GM19023 (cell line): ENCODE data around the gene NUDT3.
"Not testable (repeated sequence)": the region's sequence is repeated elsewhere in the genome, so short reads cannot be mapped to it uniquely, and the experiment has no call there.

Source experiments
- ATAC-seq: cut with Tn5 transposase; IDR thresholded peaks from one replicate; pipeline ENCODE4 v1.9.1; 2021; ENCODE audit warnings: mild to moderate bottlenecking, moderate library complexity; ENCODE audit not compliant: unreplicated experiment

NUDT3 gene

DNA sequence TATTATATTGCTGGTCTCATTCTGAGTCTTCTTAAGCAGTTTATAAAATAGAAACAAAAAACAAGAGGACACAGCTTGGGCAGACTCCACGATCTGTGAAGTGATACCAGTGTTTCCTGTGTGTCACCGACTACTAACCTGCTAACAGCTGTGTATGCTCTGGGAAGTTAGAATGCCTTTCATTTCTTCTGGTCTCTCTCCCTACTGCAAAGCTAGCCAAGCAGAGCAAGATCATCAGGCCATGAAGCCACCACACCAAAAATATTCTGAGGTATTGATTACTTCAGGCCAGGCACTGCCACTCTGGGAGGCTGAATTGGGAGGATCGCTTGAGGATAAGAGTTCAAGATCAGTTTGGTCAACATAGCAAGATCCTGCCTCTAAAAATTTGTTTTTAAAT is 96.7 kb downstream of the NUDT3 start:
- ATAC-seq, result peak; percentile 77

DNA sequence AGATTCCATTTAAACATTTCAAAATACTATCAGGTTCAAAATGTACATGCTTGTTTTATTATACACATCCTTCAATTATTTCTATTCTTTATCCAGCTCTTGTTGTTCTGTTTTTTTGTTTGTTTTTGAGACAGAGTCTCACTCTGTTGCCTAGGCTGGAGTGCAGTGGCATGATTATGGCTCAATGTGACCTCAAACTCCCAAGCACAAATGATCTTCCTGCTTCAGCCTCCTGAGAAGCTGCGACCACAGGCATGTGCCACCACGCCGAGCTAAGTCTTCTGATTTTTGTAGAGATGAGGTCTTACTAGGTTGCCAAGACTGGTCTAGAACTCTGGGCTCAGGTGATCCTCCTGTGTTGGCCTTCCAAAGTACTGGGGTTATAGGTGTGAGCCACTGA is 99.5 kb downstream of the NUDT3 start:
- no peak for ATAC-seq

DNA sequence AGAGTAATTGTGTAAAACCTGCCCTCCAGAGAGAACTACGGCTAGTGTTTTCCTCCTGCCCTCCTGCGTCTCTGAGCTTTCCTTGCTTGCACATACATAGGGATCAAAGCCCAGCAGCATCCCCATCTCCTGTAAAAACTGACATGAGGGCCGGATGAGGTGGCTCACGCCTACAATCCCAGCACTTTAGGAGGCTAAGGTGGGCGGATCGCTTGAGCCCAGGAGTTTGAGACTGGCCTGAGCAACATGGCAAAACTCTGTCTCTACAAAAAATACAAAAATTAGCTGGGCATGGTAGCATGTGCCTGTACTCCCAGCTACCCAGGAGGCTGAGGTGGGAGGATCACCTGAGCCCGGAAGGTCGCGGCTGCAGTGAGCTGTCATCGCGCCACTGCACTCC is 103.3 kb downstream of the NUDT3 start:
- ATAC-seq, result no peak

DNA sequence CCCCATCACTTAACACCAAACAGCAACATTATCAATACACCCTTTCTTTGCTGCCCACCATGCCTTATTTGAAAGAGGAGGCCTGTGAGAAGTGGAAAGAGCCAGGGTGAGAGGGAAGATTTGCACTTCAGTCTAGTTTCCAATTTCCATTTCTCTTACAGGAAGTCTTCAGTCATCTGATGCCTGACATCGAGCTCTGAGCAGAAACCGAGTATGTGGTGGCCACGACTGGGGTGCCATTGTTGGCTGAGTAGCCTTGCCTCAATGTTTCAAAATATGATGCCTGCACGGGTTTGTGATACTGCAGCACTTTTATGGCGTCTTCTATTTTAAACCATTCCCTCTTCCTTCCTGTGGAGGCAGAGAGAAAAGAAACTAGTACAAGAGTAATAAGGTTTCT is 103.9 kb downstream of the NUDT3 start:
- ATAC-seq, result no peak

DNA sequence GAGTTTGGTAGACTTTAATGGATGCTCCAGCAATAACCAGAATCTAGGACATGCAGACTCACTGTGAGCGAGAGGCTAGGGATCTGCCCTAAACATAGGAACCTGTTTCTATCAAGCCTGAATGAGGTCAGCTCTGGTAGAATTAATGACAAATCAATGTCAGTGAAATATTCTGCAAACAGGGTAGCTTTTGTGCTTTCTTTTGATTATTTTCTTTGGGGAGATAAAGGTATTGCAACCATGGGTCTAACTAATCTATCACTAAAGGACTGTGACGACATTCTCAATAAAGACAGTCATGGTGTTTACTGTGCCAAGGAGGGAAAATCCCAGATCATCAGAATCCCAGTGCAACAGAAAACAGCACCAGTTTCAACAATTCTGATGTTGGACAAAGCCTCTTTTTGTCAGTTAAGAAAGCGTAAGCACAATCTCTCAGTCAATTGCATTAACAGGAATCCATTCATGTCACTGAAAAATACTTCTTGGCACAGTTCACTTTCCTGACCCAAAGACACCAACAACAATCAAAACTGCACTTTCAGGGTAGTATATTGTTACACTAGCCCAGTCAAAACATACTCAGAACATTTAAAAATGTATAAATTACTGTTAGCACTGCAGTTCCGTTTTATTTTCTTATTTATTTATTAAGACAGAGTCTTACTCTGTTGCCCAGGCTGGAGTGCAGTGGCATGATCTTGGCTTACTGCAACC is 106.9 kb downstream of the NUDT3 start:
- no peak for ATAC-seq

DNA sequence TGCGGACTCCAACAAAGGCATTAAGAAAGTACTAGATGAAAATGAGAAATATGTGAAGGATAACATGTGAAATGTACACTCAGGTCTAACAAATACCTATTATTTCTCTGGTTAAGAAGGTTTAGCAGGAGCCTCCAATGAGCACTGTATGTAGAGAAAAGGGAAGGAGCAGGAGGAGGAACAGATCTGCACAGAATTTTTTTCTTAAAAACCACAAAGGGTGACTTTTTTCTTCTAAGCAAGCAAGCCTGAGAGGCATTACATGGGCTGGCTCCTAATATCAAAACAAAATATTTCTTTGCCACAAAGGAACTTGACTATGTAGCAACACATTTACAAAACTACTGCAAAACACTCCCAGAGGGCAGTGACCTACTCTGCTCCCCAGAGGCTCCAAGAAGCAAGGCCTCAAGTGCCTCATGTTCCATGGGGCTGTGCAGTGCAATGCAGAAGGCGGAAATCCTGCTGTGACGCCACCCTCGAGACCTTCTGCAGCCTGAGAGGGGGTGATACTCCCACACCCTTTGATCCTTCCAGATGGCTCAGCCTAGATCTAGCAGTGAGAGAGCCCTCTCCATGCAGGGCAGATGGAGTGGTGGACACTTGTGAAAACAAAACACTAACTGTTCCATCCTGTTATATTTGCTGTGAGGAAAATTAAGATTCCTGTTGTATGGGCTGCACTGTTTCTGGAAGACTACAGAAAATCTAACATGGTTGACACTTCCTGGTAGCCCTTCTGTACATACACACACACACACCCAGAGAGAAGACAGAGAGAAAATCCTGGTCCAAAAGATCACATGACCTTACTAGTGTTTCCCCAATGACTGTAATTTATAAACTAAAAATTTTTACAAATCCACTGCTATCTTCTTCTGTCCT is 107.7 kb downstream of the NUDT3 start:
- no peak for ATAC-seq

DNA sequence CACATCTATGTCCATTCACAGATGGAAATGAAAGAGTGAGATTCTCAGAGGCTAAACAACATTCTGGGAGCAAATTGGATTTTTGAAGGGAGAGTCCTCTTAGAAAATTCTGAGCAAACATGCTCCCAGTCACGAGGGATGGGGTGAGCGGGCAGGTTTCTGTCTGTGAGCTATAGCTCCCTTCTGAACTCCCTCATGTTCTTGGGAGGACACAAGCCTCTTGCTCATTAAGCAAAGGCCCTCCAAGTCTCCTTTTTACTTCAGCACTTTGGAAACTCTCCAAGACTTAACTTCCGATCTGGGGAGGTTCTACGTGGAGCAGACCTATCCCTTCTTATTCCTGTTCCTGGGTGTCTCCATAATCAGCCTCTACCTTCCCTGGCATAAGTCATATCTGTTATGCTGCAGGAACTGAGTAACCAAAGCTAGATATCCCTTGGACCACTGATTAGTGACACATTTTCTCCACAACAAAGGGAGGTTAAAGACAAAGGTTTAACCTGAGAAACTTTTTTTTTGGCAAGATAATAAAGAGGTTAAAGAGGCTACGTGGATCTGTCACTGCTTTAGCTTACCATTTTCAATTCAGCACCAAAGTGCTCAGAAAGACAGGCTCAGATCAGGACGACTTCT is 110.7 kb downstream of the NUDT3 start:
- no peak for ATAC-seq

DNA sequence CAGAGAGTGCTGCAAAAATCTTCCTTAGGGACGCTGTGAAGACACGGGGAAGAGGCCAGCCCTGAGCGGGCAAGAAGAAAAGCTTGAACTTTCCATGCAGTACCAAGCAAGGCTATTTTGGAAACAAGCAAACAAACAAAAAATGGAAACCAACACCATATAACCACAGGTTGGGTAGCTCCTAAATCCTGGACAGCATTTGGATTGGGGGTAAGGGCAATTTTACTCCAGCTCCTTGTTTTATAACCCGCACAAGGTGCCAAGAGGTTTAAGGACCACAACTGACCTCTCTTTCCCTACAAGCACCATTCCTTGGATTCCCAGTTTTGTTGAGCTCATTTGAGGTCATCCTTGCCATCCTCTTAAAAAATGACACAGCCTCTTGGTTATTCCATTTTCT is 112.3 kb downstream of the NUDT3 start:
- ATAC-seq, result no peak

DNA sequence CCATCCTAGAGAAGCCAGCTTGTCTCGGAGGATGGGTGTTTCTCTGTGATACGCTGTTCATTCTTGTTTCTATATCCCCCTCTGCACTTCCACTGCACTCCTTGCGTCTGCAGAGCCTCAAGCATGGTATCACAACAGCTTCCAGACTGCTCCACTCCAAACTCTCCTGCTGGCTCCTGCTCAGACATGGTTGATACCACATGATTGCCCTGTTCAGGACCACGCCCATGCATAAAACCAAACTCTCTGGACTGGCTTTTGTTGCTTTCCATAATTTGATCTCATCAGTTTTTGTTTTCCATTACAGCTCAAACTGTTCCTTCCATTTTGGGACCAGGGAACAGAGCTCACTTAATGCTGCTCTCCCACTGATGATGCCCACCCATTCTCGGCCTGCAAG is 113.6 kb downstream of the NUDT3 start:
- ATAC-seq, result no peak

DNA sequence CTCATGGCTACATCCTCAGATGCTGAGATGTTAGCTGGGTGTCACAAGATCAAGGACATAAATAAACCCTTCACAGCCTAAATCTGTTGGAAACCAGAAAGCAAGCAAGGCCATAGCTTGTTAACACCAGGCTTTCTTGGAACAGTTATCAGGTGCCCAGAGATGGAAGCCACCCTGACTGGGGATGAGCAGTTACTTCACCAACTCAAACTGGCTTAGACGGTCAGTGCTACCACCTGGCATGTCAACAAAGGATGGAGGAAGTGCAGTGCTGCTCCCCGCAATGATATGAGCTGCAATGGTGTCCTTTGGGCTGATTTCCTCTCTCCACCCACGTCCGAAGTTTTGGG is 114.7 kb downstream of the NUDT3 start:
- no peak for ATAC-seq

DNA sequence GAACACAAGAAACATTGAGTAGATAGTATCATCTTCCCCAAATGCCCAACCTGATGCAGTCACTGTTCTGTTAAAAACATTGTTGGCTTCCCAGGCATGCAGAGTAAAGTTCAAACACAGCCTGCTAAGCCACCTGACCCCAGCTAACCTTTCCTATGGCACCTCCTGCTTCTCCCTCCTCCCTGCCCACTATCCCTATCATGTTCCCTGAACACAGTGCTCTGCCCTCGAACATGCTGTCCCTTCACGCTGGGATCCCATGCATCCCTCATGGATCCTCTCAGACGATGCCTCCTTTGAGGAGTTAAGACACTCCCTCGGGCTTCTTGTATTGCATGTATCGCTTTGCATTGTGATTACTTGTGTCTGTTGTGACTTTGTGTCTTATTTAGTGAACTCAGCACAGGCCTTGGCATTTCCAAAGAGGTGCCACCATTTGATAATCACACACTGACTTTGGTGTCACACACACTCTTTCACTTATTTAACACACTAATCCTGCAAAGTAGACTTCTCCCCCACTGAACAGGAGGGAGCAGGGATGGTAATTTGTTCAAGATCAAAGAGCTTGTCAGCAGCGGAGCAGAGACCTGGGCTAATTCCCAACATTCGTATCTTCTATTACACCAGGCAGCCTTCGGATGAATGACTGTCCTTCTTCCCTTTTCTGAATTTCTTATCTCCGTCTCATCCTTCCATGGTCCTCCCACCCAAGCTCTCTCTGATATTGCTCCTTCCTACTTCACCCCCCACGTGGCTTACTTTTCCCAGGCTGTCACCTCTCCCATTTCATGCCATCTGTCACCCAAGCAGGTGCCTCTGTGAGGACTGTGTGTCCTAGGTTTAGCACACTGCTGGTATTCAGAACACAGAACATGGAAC is 115.3 kb downstream of the NUDT3 start:
- ATAC-seq, result no peak

DNA sequence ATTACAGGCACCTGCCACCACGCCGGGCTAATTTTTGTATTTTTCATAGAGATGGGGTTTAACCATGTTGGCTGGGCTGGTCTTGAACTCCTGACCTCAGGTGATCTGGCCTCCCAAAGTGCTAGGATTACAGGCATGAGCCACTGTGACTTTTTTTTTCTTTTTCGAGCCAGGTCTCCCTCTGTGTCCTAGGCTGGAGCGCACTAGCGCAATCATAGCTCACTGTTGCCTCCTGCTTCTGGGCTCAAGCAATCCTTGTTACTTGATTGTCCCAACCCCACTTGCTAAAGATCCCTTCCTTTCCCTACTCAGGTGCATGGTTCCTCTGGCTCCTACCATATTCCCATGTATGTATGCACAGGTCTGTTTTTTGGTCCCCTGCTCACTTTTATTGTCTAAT is 116.3 kb downstream of the NUDT3 start:
- ATAC-seq, result no peak

DNA sequence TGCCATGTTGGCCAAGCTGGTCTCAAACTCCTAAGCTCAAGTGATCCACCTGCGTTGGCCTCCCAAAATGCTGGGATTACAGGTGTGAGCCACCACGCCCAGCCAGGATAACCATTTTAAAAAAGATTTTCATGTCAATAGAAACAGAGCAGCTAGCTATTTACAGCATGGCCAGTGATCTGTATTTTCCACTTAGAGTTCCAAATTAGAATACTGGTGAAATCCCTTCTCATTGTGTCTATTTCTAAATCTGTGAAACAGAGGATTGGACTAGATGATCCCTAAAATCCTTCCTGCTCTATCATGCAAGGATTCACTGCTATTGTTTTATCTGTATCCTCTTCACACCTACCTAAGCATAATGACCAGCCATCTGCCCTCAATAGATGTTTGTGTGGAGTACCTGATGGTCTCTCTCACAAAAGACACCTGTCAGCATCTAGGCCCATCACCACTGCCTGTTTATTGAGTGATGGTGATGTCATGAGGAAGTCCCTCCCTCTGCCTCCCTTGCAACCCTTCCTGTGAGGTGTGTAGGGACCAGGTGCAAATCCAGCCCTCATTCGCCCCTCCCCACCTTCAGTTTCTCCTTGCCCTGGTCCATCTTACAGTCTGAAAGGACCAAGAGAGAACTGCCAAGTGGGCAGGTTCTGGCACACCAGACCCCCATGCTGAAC is 117.2 kb downstream of the NUDT3 start:
- no peak for ATAC-seq

DNA sequence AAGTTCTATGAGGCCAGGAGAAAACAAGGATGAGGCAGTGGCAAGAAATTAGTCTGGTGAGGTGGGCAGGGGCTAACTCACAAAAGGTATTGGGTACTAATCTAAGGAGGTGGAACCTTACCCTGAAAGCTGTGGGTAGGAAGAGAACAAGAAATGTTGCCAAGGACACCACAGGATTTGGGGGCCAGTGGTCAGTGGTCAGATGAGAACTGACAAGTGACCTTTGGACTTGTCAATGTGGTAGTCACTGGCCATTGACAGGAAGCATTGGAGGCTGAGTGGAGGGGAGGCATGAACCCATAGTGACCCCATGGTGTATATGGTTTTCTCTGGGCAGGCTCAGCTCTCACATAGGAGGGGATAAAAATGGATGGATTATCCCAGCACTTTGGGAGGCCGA is 118.3 kb downstream of the NUDT3 start:
- ATAC-seq, result no peak

DNA sequence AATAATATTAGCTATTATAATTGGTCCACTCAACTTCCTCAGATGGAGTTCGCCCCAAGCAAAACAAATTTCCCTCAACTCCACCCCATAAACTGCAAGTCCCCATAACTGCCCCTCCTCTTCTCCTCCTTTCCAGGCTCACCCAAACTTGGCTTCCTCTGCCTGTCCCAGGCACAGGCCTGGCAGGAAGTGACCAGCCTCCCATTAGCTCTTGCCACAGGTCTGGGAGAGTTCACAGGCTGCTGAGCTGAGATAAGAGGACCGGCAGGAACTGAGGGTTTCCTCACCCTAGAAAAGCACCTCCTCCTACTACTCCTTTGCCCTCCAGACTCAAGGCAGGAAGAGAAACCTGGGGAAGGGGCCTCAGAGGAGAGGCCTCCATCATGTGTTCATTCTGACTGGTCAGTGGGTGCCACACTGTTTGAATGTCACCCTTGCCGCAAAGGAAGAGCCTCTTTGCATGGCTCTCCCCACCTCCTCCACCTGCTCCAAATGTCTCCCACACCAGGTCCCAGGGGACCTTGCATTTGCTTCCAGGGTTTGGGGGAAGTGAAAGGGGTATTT is 119.1 kb downstream of the NUDT3 start:
- no peak for ATAC-seq

DNA sequence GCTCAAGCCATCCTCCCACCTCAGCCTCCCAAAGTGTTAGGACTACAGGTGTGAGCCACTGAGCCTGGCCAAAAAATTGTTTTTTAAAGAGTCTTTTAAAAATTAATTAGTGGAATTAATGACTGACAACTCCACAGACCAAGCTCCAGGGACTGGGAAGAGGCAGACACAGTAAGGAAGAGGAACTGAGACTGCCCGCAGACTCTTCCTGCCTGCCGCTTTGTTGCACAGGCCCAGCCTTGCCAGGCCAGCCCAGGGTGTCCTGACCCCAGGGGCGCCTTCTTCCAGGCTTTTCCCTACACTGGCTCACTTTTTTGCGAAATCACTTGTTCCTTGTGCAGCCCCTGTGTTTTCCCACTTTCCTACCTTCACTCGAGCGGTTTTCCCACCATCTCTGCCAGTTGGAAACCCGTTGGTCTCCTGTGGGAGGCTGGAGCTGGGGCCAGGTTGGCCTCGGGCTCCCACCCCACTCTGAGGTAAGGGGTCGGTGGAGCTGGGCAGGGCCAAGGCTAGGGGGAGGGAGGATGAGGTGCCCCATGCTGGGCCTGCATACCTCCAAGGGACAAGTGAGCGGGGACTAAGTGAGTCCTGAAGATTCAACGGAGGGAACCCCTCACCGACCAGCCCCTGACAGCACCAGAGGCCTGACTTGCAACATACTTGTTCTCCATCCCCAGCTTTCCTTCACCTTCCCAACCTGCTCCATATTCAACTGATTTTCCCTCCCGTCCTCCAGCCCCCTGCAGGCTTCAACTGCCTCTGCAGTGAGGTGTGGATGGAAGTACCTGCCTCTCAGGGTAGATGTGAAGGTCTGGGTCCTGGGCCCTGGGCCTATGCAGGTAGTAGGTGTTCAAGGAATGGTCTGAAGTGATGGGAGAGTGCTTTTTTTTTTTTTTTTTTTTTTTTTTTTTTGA is 120.2 kb downstream of the NUDT3 start:
- no peak for ATAC-seq

DNA sequence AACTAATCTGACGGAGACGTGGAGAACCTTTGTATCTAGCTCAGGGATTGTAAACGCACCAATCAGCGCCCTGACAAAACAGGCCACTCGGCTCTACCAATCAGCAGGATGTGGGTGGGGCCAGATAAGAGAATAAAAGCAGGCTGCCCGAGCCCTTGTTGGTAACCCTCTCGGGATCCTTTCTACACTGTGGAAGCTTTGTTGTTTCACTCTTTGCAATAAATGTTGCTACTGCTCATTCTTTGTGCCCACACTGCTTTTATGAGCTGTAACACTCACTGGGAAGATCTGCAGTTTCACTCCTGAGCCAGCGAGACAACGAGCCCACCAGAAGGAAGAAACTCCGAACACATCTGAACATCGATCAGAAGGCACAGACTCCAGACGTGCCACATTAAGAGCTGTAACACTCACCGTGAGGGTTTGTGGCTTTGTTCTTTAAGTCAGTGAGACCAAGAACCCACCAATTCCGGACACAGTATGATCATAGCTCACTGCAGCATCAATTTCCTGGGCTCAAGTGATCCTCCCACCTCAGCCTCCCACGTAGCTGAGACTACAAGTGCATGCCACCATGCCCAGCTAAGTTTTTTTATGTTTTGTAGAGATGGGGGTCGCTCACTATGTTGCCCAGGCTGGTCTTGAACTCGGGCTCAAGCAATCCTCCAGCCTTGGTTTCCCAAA is 122.7 kb downstream of the NUDT3 start:
- ATAC-seq, result not testable (repeated sequence)

DNA sequence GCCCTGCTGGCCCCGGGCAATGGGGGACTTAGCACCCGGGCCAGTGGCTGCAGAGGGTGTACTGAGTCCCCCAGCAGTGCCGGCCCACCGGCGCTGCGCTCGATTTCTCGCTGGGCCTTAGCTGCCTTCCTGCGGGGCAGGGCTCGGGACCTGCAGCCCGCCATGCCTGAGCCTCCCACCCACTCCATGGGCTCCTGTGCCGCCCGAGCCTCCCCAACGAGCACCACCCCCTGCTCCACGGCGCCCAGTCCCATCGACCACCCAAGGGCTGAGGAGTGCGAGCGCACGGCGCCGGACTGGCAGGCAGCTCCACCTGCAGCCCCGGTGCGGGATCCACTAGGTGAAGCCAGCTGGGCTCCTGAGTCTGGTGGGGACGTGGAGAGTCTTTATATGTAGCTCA is 123.3 kb downstream of the NUDT3 start:
- not testable (repeated sequence) for ATAC-seq

DNA sequence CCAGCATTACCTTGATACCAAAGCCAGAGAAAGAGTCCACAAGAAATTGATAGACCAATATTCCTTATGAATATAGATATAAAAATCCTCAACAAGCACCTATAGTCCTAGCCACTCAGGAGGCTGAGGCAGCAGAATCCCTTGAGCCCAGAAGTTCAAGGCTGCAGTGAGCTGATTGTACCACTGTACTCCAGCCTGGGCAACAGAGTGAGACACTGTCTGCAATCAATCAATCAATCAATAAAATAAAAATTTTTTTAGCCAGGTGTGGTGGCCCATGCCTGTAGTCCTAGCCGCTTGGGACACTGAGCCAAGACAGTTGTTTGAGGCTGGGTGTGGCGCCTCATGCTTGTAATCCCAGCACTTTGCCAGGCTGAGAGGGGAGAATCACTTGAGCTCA is 124.7 kb downstream of the NUDT3 start:
- ATAC-seq, result no peak
